Measurements from ENCODE around the gene CAMSAP2. TPM values are rescaled to one million over a fixed set of nuclear protein-coding genes. Genes with fewer than 3 reads are reported as not detected.

The CAMSAP2 gene
- total and polyA plus RNA-seq, 2 of the 4 experiments (the other 2 are of a cell fraction): 8.3 to 29.4 TPM

DNA sequence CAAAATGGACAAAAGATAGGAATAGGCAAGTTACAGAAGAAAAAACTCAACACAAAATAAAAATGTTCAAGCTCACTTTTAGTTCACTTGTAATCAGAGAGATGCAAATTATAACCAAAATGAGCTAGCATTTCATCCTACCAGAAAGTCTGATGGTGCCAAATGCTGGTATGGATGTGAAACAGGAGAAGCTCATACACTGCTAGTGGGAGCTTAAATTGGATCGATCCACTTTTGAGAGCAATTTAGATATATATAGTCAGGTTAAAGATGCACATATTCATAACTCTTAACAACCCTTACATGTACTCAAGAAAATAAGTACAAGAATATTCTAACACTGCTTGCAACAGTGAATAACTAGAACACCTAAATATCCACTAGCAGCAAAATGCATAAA, 18.5 kb upstream of the CAMSAP2 start:
- Histone ChIP-seq H3K4me3 (ENCODE audit: insufficient read depth, low read depth, low read length) (no peak overlapping the region), H3K56ac (ENCODE audit: extremely low read depth, insufficient read depth, low read length) (no peak overlapping the region), H2BK5ac (ENCODE audit: low read depth, low read length, poor library complexity, severe bottlenecking) (no peak overlapping the region), H3K27me3 (ENCODE audit: control insufficient read depth, insufficient read depth, low read length) (0 out of 2 replicates have a peak, but pooled peaks cover 1% of the 10 kb centered on the region), H4K5ac (ENCODE audit: low read depth, low read length) (no peak overlapping the region), H2BK120ac (ENCODE audit: low read depth, low read length) (no peak overlapping the region), H3K9me3 (ENCODE audit: control insufficient read depth, insufficient read depth, low read length) (no peaks in the 10 kb centered on the region), H3K14ac (replicated peaks; ENCODE audit: low read depth, low read length) (no peak overlapping the region), H3K18ac (ENCODE audit: low read depth, low read length) (no peak overlapping the region), H3K9me1 (ENCODE audit: insufficient read depth, low read length) (no peaks in the 10 kb centered on the region), H4K8ac (ENCODE audit: low read depth in 2 of 2, low read length in 2 of 2) (no peak overlapping the region), H3K79me1 (ENCODE audit: low read depth in 1 of 2, low read length in 2 of 2) (no peaks in the 10 kb centered on the region), H4K20me1 (ENCODE audit: insufficient read depth, low read length) (no peaks in the 10 kb centered on the region), H3K4ac (ENCODE audit: low read depth, low read length) (no peak overlapping the region), H2AFZ (replicated peaks; ENCODE audit: low read length, poor library complexity) (no peak overlapping the region), H3K23ac (ENCODE audit: low read depth, low read length) (no peak overlapping the region), H2BK20ac (ENCODE audit: low read depth, low read length) (no peak overlapping the region), H4K91ac (ENCODE audit: insufficient read depth, low read depth, low read length) (no peak overlapping the region), H2BK15ac (ENCODE audit: low read depth, low read length) (no peak overlapping the region), H3K27ac (ENCODE audit: insufficient read depth, low read length) (no peak overlapping the region), H3K4me1 (ENCODE audit: control insufficient read depth, insufficient read depth, low read length) (no peaks in the 10 kb centered on the region), H2AK5ac (ENCODE audit: low read depth, low read length) (no peak overlapping the region), H2AK9ac (replicated peaks; ENCODE audit: low read depth, low read length, poor library complexity) (no peak overlapping the region), H3K9ac (ENCODE audit: low read depth, low read length) (no peak overlapping the region), H3K36me3 (ENCODE audit: control insufficient read depth, insufficient read depth, low read length) (no peaks in the 10 kb centered on the region), H3K4me2 (ENCODE audit: low read depth, low read length) (no peak overlapping the region)
- TF ChIP-seq RAD21 (IDR thresholded peaks at IDR 0.05; ENCODE audit: low read length): no peak
- TF ChIP-seq, protein P1, sequence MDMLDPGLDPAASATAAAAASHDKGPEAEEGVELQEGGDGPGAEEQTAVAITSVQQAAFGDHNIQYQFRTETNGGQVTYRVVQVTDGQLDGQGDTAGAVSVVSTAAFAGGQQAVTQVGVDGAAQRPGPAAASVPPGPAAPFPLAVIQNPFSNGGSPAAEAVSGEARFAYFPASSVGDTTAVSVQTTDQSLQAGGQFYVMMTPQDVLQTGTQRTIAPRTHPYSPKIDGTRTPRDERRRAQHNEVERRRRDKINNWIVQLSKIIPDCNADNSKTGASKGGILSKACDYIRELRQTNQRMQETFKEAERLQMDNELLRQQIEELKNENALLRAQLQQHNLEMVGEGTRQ (IDR thresholded peaks at IDR 0.05; ENCODE audit: low read depth, low read length): no peak
- TF ChIP-seq, protein P2, sequence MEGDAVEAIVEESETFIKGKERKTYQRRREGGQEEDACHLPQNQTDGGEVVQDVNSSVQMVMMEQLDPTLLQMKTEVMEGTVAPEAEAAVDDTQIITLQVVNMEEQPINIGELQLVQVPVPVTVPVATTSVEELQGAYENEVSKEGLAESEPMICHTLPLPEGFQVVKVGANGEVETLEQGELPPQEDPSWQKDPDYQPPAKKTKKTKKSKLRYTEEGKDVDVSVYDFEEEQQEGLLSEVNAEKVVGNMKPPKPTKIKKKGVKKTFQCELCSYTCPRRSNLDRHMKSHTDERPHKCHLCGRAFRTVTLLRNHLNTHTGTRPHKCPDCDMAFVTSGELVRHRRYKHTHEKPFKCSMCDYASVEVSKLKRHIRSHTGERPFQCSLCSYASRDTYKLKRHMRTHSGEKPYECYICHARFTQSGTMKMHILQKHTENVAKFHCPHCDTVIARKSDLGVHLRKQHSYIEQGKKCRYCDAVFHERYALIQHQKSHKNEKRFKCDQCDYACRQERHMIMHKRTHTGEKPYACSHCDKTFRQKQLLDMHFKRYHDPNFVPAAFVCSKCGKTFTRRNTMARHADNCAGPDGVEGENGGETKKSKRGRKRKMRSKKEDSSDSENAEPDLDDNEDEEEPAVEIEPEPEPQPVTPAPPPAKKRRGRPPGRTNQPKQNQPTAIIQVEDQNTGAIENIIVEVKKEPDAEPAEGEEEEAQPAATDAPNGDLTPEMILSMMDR (conservative IDR thresholded peaks at IDR 0.05; ENCODE audit: low read depth, low read length): no peak
- no peak for TF ChIP-seq MAZ (IDR thresholded peaks at IDR 0.05; ENCODE audit: borderline replicate concordance, low read depth, low read length)
- TF ChIP-seq, protein P3, sequence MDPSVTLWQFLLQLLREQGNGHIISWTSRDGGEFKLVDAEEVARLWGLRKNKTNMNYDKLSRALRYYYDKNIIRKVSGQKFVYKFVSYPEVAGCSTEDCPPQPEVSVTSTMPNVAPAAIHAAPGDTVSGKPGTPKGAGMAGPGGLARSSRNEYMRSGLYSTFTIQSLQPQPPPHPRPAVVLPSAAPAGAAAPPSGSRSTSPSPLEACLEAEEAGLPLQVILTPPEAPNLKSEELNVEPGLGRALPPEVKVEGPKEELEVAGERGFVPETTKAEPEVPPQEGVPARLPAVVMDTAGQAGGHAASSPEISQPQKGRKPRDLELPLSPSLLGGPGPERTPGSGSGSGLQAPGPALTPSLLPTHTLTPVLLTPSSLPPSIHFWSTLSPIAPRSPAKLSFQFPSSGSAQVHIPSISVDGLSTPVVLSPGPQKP (IDR thresholded peaks at IDR 0.05; ENCODE audit: borderline replicate concordance, low read depth, low read length): no peak
- WGBS, 2 experiments (ENCODE audit: extremely low coverage in 2 of 2, insufficient read length in 1 of 2): no CpG with 5 or more reads among the region's 1 CpG
- intact Hi-C loops (cut with micrococcal nuclease) (loop anchor here (5.0 kb wide), 1 partner anchor 38 kb away; no protein-coding TSS in a partner anchor), in situ Hi-C loops (cut with MboI; ENCODE audit: low sequenced_read_pairs) (no loop called here), dilution Hi-C loops (cut with HindIII; ENCODE audit: low sequenced_read_pairs, unreplicated experiment) (no loop called here)
- CTCF ChIA-PET: interaction anchor here (0.8 kb wide), 1 partner anchor 9 kb away, joined by 3 read pairs; no protein-coding TSS in a partner anchor
- ATAC-seq (ENCODE audit: low read depth) (no peak), DNase-seq (no peak)
- no TSS peak for BruUV-seq (replicated peaks)
- POLR2A ChIA-PET (ENCODE audit: unreplicated experiment): interaction anchor here (0.6 kb wide), 1 partner anchor 50 kb away, joined by 3 read pairs; the partner anchor contains the start of gene DDX59

Measured in IMR-90 (cell line).